Stimulated activated CD8-positive, alpha-beta memory T cell treated with anti-CD3 and anti-CD28 coated beads, Interleukin-12 subunit alpha, Interleukin-12 subunit beta, amount 100 ng/mL, for 4 hours (primary cell): ENCODE measurements around the gene C12orf54.
"Not testable (repeated sequence)": the region's sequence is repeated elsewhere in the genome, so short reads cannot be mapped to it uniquely, and the experiment has no call there.

Experiments
- DNase-seq: peaks from one replicate; pipeline ENCODE4 v3.0.0-alpha.2; 2020; ENCODE audit warnings: low read depth

Gene C12orf54

DNA sequence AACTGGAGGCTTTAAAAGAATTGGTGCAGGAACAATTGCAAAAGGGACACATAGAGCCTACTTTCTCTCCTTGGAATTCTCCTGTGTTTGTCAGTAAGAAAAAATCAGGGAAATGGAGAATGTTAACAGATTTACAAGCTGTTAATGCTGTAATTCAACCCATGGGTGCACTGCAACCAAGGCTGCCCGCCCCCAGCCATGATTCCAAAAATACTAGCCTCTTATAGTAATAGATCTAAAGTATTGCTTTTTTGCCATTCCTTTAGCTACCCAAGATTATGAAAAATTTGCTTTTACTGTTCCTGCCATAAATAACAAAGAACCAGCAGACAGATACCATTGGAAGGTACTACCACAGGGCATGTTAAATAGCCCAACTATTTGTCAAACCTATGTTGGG is 27.8 kb downstream of the C12orf54 start:
- DNase-seq, result no peak

- no peak for DNase-seq
These were observed 30.6 kb downstream of the C12orf54 start for GRCh38 chr12:48512855-48513254.

DNA sequence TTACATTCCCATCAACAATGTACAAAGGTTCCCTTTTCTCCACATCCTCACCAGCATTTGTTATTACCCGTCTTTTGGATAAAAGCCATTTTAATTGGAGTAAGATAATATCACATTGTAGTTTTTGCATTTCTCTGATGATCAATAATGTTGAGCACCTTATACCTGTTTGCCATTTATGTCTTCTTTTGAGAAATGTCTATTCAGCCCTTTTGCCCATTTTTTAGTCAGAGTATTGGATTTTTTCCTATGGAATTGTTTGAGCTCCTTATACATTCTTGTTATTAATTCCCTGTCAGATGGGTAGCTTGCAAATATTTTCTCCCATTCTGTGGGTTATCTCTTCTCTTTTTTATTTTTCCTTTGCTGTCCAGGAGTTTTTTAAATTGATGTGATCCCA is 32.4 kb downstream of the C12orf54 start:
- no peak for DNase-seq

DNA sequence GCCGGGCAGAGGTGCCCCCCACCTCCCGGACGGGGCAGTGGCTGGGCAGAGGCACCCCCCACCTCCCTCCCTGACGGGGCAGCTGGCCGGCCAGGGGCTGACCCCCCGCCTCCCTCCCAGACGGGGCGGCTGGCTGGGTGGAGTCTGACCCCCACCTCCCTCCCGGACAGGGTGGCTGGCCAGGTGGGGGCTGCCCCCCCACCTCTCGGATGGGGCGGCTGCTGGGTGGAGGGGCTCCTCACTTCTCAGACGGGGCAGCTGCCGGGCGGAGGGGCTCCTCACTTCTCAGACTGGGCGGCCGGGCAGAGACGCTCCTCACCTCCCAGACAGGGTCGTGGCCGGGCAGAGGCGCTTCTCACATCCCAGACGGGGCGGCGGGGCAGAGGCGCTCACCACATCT is 38.1 kb downstream of the C12orf54 start:
- not testable (repeated sequence) for DNase-seq

DNA sequence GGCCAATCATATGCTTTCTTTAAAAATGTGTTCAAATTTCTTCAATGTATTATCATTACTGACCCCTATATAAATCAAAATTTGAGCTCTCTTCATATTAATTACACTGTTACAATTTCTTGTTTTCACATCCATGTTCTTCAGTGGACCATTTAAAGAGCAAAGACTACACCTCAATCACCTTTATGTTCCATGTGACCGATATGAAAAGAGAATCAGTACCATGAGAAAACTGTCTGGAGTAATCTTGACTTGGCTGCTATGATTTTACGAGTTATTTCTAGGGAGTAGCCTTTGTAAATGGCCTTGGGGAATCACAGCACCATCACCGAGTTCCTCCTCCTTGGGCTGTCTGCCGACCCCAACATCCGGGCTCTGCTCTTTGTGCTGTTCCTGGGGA is 43.0 kb downstream of the C12orf54 start, which contains the start of gene OR8S1:
Gene OR8S1, plus strand, starts transcription at position 301 of the 400 bp plus-strand sequence. Its CDS starts 0 bp downstream, at position 301.
- no peak for DNase-seq

DNA sequence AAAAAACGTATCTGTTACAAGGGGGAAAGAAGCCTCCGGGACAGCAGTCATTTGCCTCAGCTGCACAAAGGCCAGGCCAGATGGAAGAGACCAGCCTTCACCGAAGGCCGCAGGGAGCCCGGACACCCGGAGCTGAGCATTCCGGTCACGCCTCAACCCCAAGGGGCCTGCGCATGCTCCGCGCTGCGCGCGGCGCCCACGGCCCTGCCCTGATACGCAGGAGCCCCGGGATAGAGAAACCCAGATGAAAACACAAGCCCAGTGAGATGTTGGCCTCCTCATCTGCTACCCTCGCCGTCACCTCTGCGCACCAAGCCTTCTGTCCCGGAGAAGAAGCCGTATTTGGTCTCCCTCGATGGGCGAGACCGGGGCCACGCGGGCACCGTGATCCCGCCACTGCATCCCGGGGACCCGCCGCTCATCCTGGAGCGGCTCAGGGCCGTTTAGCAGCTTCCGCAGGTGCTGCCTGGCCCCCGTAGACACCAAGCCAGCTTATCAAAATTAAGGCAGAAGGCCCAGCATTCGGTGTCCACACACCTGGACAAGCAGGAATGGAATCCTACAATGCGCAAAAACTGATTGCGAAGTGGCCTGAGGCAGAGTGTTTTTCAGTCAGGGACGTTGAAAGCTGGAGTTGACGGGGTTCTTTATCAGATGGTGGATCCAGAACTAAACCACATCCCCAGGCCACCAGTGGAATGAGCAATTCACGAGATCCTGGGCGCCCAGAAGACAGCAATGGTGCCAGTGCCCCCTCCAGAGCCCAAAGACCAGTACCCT is 45.8 kb downstream of the C12orf54 start:
- no peak for DNase-seq

DNA sequence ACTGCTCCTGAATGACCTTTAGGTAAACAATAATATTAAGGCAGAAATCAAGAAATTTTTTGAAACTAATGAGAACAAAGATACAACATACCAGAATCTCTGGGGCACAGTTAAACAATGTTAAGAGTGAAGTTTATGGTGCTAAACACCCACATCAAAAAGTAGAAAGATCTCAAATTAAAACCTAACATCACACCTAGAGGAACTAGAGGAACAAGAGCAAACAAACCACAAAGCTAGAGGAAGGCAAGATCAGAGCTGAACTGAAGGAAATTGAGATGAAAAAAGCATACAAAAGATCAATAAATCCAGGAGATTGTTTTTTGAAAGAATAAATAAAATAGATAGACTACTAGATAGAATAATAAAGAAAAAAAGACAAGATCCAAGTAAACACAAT is 50.3 kb downstream of the C12orf54 start:
- DNase-seq, result no peak

DNA sequence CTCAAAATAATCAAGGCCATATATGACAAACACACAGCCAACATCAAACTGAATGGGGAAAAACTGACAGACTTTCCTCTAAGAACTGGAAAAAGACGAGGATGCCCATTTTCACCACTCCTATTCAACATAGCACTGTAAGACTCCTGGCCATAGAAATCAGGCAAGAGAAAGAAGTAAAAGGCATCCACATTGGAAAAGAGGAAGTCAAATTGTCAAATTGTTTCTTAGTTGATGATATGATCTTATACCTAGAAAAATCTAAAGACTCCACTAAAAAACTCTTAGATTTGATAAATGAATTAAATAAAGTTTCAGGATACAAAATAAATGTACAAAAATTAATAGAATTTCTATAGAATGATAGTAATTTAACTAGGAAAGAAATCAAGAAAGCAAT is 54.3 kb downstream of the C12orf54 start:
- DNase-seq, result no peak

GRCh38 chr12:48542300-48542928 is 60.1 kb downstream of the C12orf54 start:
- DNase-seq, result no peak

GRCh38 chr12:48545833-48546469 is 63.7 kb downstream of the C12orf54 start:
- no peak for DNase-seq
